HG03521 (cell line): ENCODE data around the gene CBLL1.

Experiments
- ATAC-seq: cut with Tn5 transposase; IDR thresholded peaks from one replicate; pipeline ENCODE4 v1.9.1; 2021; ENCODE audit warnings: mild to moderate bottlenecking, moderate library complexity; ENCODE audit not compliant: unreplicated experiment

CBLL1 gene

DNA sequence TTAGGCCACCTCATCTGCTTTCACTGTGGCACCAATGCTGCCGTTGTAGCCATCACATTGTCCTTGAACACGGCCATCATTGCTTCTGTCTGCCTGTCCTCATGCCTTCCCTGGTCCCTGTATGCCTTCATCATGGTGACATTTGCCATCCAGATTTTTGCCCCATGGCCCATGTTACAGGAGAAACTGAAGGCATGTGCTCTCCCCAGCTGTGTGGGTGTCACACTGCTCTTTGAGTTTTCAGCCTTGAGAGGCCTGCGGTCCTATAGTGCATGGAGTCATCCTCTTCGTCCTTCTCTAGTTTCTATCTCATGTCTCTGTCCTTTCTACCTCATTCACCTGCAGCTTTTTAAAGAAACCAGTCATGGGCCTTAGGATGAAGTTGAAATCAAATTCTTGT is 65.2 kb downstream of the CBLL1 start:
- no peak for ATAC-seq

DNA sequence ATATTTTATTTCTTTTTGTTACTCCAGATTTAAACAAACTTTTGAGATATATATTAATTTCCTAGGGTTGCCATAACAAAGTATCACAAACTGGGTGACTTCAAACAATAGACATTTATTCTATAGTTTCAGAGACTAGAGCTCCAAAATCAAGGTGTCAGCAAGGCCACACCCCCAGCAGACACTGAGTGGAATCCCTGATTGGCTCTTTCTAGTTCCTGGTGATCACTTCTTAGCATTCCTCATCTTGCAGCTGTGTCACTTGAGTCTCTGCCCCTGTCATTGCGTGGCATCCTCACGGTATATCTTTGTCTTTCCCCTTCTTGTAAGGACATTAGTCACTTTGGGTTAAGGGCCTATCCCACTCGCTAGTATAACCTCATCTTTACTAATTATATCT is 66.7 kb downstream of the CBLL1 start:
- no peak for ATAC-seq
